NCI-H146 treated with DMSO at 0.1 percent for 48 hours (cell line): ENCODE measurements around the gene PRR19.
"Not testable (repeated sequence)": the region's sequence is repeated elsewhere in the genome, so short reads cannot be mapped to it uniquely, and the experiment has no call there.

Experiments
- DNase-seq: peaks from one replicate; lab custom pipeline; 2025; ENCODE audit not compliant: unreplicated experiment; lab: John Stamatoyannopoulos, UW

The PRR19 gene

DNA sequence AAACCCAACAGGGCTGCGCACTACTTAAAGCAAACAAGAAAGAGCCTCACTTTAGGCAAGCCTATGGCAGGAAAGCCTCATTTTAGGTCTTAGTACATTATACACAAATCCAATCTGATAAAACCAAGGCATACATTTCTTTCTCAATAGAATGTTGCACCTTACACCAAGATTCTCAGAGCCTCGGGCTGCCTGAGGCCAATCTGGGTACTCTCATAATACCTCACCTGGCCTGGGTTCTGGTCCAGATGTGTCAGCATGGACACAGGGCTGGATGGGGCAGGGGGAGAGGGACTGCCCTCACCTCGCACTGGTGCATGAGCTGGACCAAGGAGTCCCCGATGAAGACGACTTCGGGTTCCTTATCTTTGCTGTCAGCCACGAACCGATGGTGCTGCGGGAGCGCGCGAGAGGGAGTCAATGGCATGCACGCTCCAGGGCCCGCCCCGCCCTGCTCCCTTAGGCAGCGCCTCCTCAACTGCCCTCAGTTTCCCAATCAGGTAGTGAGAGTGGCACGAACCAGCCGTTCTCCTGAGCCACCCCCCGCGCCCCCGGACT, at the start of gene PRR19:
PRR19 (plus strand) TSS at position 487 of the 558 bp plus-strand sequence. CDS start 7,453 bp downstream, outside the sequence.
- DNase-seq, result no peak

DNA sequence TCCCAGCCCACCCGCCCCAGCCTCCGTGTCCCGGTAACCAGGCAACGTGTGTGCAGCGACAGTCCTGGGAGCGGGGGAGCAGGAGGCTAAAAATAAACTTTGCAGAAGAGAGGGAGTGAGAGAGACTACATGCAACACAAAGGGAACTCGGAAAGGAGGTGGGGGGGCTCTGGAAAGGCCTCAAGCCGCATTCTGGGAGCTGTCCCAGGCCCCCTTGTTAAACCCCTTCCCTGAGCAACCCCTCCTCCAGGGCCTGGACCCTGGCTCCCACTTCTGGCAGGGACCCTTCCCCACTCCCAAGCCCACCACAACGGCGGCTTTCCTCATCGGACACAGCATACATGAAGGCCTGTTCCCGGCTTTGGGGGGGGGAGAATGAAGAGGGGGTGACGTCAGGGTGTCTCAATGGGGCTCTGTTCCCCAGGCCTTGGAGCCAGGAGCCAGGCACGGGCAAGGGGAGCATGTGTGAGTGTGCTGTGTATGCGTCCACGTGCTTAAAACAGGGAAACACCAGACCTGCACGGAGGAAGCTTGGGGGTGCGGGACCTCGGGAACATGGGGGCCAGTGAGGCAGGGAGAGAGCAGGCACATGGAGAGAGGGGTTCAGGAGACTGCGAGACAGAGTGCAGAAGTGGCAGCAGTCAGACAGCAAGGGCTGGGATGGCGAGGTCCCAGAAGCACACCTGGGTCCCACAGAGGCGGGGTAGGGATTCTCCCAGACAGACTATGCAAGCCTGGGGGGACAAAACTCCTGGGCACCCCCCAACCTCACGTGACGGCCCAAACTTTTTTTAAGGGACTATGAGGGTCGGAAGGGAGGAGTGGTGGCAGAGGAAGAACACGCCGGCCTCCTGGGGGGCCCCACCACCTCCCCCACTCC, 49.3 kb upstream of the PRR19 start:
- no peak for DNase-seq

GRCh38 chr19:42253245-42254088, 48.5 kb upstream of the PRR19 start:
- no peak for DNase-seq

DNA sequence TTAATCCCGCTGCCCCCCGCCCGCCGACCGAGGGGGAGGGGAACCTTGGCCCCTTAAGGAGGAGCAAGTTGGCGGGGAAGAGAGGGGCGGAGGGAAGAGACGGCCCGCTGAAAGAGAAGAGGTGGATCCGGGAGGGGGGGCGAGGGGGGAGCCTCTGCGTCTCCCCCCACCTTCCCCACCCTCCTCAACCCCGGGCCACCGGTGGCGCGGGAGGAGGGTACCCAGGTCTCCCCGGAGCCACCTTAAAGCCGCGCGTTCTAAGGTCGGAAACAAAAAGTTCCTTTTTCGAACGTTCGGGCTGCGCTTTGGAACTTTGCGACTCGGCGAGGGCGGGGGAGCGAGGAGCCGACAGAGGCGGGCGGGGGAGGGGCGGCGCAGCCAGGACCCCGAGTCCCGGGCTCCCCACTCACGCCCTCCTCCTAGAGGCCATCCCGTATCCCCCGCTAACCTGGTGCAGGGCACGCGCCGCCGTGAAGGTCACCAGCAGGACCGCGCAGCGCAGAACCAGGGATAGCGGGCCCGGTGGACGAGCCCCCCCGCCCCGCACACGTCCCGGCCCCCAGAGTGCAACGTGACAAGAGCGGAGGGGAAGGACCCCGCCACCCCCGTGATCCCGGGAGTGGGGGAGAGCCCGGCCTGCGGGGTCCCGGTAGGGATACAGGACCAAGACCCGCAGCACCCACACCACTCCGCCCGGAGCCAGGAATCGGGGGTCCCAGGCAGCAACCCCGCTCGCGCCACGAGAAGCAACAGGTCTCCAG, 47.7 kb upstream of the PRR19 start:
- DNase-seq, result no peak

DNA sequence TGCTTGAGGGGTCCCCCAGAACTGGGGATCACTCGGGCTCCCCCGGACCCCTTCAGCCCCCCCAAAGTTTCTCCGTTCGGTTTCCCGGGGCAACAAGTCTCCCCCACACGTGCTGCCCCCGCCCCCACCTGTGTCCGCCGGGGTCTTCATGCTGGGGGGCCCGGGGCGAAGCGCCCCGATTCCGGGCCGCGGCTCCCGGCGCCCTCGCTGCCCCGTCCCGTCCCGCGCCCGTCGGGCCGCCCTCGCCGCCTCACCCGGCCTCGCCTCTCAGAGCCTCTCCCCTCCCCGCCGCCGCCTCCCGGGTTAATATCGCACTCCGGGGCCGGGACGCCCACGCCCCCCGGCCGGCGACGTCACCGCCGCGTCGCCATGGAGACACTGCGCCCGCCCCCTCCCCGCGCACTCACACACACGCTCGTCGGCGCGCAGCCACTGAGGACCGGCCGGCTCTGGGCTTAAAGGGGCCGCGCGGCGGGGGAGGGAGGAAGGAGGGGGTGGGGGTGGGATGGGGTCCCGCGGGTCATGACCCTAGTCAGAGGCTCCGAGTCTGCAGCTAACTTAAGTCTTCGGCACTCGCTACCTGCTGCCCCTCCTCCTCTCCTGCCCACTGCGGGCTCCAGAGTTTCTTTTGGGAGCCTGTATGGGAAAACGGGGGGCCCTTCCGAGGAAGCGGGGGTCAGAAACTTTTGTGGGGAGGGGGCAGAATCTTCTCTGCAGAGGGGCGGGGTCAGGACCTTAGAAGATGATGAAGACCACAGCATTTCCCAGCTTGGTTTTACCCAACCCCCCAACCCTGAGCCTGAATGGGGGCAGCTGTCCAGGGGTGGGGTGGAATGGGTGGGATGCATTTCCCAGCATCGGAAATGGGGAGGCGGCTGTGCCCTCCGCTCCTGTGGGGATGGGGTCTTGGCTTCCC, 46.8 kb upstream of the PRR19 start, which contains the start of gene ERF:
ERF (minus strand) TSS at position 279 of the 916 bp plus-strand sequence; CDS start at position 150, 129 bp downstream.
- peak; percentile 65 for DNase-seq

DNA sequence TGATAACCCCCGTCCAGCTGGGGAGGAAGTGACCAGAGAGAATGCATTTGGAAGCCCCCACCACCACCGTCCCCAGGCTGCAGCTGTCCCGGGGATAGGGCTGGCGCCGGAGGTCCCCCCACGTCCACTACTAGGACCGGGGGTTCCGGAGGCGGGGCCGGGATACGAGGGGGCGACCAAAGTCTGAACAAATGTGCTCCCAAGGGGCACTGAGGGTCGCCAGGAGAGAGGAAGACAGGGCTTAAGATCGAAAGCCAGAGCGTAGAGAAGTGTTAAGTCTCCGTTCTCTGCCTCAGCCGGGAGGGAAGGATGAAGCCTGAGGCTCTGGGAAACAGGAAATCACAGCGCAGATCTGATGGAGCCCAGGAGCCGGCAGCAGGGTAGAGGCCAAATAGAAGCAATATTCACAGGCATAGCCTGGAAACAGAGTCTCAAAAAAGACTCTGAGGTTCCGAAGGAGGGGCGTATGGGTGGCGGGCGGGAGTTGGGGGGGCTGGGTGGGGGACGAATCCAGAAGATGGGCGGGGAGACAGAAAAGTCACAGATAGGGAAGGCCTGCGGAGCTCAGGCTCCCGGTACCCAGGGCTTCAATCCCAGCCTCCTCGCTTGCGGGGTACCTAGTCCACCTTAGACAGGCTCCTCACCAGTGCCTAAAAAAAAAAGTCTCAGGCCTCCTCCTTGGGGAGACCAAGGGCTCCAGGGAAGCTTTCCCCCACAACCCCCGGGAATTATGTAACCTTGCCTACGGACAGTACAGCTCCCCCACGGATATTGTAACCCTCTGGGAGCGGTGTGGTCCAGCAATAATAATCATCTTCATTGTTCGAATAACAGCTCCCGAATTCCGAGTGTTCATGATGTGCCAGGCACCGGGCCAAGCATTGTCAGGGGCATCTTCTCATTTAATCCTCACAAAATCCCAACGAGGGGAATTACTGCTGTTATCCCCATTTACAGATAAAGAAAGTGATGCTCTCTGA, 45.9 kb upstream of the PRR19 start:
- DNase-seq, result peak; percentile 58

DNA sequence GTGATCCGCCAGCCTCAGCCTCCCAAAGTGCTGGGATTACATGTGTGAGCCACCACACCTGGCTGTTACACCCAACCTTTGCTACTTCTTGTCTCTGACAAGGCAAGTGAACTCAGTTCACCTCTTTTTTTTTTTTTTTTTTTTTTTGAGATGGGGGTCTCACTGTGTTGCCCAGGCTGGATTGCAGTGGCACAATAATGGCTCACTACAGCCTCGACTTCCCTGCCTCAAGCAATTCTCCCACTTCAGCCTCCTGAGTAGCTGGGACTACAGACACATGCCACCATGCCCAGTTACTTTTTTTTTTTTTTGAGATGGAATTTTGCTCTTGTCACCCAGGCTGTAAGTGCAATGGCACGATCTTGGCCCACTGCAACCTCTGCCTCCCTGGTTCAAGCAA, 44.1 kb upstream of the PRR19 start:
- DNase-seq, result not testable (repeated sequence)

- no peak for DNase-seq
These were observed 40.2 kb upstream of the PRR19 start for GRCh38 chr19:42261763-42262162.

GRCh38 chr19:42266105-42266504, 35.8 kb upstream of the PRR19 start:
- DNase-seq, result not testable (repeated sequence)

DNA sequence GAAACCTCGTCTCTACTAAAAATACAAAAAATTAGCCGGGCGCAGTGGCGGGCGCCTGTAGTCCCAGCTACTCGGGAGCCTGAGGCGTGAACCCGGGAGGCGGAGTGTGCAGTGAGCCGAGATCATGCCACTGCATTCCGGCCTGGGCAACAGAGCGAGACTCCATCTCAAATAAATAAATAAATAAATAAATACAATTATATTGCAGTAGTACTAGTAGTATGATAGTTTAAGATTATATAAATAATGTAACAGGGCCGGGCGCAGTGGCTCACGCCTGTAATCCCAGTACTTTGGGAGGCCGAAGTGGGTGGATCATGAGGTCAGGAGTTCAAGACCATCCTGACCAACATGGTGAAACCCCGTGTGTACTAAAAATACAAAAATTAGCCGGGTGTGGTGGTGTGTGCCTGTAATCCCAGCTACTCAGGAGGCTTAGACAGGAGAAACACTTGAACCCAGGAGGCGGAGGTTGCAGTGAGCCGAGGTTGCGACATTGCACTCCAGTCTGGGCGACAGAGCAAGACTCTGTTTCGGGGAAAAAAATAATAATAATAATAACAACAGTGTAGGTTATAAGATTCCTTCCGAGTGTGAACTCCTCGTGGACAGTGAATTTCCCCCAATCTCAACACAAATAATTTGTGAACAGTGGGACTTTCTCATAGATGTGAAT, 34.9 kb upstream of the PRR19 start:
- not testable (repeated sequence) for DNase-seq

DNA sequence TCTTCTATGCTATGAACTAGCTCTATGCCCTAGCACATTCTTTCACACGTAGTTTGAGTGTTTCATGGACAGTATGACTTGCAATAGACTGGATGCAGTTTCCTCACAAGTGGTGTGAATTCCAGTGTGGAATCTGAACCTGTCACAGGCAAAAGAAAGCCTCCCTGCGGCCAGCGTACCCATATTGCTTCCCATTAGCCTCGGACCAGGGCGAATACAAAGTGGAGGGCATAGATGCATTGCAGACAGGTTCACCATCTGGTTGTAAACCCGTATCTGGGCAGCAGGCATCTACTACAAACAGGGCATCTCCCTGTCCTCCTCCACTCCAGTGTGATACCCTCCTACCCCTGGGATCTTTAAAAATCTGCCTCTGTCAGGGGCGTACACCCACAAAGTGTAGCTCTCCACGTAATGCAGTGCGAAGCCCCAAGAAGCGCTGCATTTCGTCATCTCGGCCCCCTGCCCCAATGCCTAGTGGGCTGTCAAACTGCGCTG, 34.2 kb upstream of the PRR19 start:
- DNase-seq, result no peak

GRCh38 chr19:42268142-42268703, 33.7 kb upstream of the PRR19 start:
- peak; percentile 99 for DNase-seq

DNA sequence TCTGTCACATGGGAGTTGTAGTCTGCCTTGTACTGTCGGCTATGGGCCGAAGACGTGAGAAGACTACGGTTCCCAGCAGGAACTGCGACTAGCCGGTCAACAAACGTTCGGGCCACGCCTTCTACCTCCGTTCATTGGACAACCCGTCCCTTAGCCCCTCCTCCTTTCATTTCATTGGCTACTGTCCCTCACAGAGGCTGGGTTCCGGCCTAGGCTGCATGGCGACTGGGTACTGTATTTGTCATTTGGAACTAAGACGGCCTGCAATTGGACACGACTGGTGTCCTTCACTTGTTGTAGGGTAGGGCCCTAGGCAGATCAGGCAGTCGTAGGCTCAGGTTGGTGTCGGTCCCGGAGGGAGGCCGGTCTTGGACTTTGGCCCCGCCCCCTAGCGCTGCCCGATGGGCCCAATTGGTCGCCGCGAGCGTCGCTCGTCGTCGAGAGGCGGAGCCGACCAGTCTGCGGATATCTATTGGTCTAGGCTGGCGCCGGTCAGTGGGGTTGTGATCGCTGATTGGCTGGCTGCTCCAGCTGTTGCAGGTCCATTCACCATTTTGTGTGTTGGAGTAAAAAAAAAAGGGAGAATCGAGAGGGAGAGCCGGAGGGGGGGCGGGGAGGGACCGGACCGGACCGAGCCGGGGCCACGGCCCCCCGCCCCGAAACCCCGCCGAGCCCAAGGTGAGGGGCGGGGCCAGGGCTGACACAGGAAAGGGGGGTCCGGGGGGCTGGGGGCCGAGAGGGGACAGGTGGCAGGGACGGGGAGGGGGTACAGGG, 33.0 kb upstream of the PRR19 start, which contains the start of gene CIC:
CIC (plus strand) TSS at position 549 of the 774 bp plus-strand sequence. CDS start 2,532 bp downstream, outside the sequence.
- DNase-seq, result peak; percentile 100

- DNase-seq, result no peak
These were observed 32.2 kb upstream of the PRR19 start for GRCh38 chr19:42269478-42270345.

GRCh38 chr19:42270346-42271044, 31.4 kb upstream of the PRR19 start:
- no peak for DNase-seq
